PC-3 (cell line): ENCODE data around the gene NPBWR2.

Source experiments
- EZH2 ChIP-seq: fragments of 300-600 bp; sonication (generic); IDR thresholded peaks from one replicate; pipeline ENCODE4 v1.6.1; 2017; ENCODE audit warnings: antibody characterized with exemption, mild to moderate bottlenecking, low read length; ENCODE audit not compliant: unreplicated experiment
- TF ChIP-seq, protein P1 (sequence below): fragments of 300-600 bp; sonication (generic); conservative IDR thresholded peaks from 2 replicates; pipeline ENCODE4 v1.5.1; 2017; ENCODE audit warnings: antibody characterized with exemption, low read depth, mild to moderate bottlenecking, low read length

DNA sequence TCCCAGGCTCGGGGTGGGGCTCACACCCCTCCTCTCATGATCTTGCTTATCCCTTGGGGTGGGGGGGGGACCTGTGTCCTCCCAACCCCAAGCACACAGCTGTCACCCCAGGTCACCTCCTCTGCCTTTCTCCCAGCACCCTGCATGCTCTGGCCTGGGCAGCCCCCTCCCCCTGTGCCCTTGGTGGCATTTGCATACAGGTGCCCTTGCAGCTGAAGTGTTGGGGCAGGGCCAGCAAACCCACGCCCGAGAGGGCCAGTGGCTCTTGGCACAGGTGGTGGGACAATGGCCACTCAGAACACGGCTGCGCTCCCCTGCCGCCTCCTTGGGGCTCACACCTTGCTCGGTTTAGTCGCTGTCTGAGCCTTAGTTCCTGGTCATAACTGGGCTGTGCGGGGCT is 45.5 kb upstream of the NPBWR2 start:
- TF ChIP-seq, protein P1, sequence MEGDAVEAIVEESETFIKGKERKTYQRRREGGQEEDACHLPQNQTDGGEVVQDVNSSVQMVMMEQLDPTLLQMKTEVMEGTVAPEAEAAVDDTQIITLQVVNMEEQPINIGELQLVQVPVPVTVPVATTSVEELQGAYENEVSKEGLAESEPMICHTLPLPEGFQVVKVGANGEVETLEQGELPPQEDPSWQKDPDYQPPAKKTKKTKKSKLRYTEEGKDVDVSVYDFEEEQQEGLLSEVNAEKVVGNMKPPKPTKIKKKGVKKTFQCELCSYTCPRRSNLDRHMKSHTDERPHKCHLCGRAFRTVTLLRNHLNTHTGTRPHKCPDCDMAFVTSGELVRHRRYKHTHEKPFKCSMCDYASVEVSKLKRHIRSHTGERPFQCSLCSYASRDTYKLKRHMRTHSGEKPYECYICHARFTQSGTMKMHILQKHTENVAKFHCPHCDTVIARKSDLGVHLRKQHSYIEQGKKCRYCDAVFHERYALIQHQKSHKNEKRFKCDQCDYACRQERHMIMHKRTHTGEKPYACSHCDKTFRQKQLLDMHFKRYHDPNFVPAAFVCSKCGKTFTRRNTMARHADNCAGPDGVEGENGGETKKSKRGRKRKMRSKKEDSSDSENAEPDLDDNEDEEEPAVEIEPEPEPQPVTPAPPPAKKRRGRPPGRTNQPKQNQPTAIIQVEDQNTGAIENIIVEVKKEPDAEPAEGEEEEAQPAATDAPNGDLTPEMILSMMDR, result no peak
- no peak for TF ChIP-seq EZH2
